ENCODE measurements around the gene ZNF697. TPM values are rescaled to one million over a fixed set of nuclear protein-coding genes. Genes with fewer than 3 reads are reported as not detected.

ZNF697 gene
- total RNA-seq, 1 donor from 2014 or later, result 46.1 TPM

GRCh38 chr1:119689511-119689910 is 41.4 kb upstream of the ZNF697 start:
- no peak overlapping the region for H3K4me3 ChIP-seq (ENCODE audit: insufficient read depth, low read depth, low read length)
- Mint-ChIP-seq H3K27ac (ENCODE audit: unreplicated experiment) (no peak overlapping the region), H3K9me3 (ENCODE audit: unreplicated experiment) (peaks cover 5% of the 10 kb centered on the region), H3K27me3 (ENCODE audit: low read depth, unreplicated experiment) (peaks cover 2% of the 10 kb centered on the region), H3K36me3 (ENCODE audit: low read depth, unreplicated experiment) (no peaks in the 10 kb centered on the region), H3K4me1 (ENCODE audit: low read depth, unreplicated experiment) (peaks cover 8% of the 10 kb centered on the region), H3K4me3 (ENCODE audit: unreplicated experiment) (no peak overlapping the region)
- H3K79me2 ChIP-seq (ENCODE audit: insufficient read depth, low read length), result no peaks in the 10 kb centered on the region
- H4K20me1 ChIP-seq (ENCODE audit: insufficient read depth, low read length), result no peaks in the 10 kb centered on the region
- H3K4me2 ChIP-seq (ENCODE audit: low read length), result no peak overlapping the region
- peaks cover 11% of the 10 kb centered on the region for H3K27me3 ChIP-seq (ENCODE audit: insufficient read depth, low read length)
- FAIRE-seq, result no peak
- H3K9me3 ChIP-seq (ENCODE audit: insufficient read depth, low read depth, low read length), result no peaks in the 10 kb centered on the region
- H3K4me1 ChIP-seq (ENCODE audit: insufficient read depth, low read length), result no peaks in the 10 kb centered on the region
- DNase-seq (ENCODE audit: low read depth), result no peak
- H2AFZ ChIP-seq (ENCODE audit: low read depth, low read length), result no peak overlapping the region
- no peaks in the 10 kb centered on the region for H3K36me3 ChIP-seq (ENCODE audit: insufficient read depth, low read length)
- H3K9ac ChIP-seq (ENCODE audit: low read length), result no peak overlapping the region
- TF ChIP-seq, protein P1, sequence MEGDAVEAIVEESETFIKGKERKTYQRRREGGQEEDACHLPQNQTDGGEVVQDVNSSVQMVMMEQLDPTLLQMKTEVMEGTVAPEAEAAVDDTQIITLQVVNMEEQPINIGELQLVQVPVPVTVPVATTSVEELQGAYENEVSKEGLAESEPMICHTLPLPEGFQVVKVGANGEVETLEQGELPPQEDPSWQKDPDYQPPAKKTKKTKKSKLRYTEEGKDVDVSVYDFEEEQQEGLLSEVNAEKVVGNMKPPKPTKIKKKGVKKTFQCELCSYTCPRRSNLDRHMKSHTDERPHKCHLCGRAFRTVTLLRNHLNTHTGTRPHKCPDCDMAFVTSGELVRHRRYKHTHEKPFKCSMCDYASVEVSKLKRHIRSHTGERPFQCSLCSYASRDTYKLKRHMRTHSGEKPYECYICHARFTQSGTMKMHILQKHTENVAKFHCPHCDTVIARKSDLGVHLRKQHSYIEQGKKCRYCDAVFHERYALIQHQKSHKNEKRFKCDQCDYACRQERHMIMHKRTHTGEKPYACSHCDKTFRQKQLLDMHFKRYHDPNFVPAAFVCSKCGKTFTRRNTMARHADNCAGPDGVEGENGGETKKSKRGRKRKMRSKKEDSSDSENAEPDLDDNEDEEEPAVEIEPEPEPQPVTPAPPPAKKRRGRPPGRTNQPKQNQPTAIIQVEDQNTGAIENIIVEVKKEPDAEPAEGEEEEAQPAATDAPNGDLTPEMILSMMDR (IDR thresholded peaks at IDR 0.05; ENCODE audit: insufficient read depth, low read depth, low read length), result no peak
- no peak for TF ChIP-seq EZH2 (IDR thresholded peaks at IDR 0.05; ENCODE audit: insufficient read depth, low read length)
- H3K27ac ChIP-seq (ENCODE audit: low read depth, low read length), result no peak overlapping the region

DNA sequence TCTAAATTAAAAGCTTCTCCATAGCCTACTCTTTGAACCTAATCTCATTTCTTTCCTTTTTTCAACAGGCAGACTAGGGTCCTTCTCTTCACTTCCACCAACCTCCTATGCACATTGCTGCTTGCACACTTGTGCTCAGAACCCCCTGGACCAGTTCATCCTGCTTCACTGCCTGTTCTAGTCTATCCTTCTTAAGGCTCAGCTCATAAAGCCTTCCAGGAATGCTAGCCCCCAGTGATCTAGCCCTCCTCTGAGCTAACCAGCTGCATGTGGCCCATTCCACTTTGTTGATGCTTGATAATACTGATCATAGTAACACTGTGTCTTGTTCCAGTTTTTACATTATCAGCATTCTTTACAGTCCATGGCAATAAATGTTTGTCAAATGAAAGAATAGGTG is 40.7 kb upstream of the ZNF697 start:
- Mint-ChIP-seq H3K27me3 (ENCODE audit: low read depth, unreplicated experiment) (no peaks in the 10 kb centered on the region), H3K9me3 (ENCODE audit: unreplicated experiment) (peaks cover 4% of the 10 kb centered on the region), H3K27ac (ENCODE audit: unreplicated experiment) (no peak overlapping the region), H3K36me3 (ENCODE audit: low read depth, unreplicated experiment) (no peaks in the 10 kb centered on the region), H3K4me1 (ENCODE audit: low read depth, unreplicated experiment) (peaks cover 8% of the 10 kb centered on the region), H3K4me3 (ENCODE audit: unreplicated experiment) (no peak overlapping the region)
- no peaks in the 10 kb centered on the region for H4K20me1 ChIP-seq (ENCODE audit: insufficient read depth, low read length)
- no peak overlapping the region for H3K4me3 ChIP-seq (ENCODE audit: insufficient read depth, low read depth, low read length)
- no peaks in the 10 kb centered on the region for H3K9me3 ChIP-seq (ENCODE audit: insufficient read depth, low read depth, low read length)
- no peak overlapping the region for H3K27ac ChIP-seq (ENCODE audit: low read depth, low read length)
- H3K27me3 ChIP-seq (ENCODE audit: insufficient read depth, low read length), result peaks cover 11% of the 10 kb centered on the region
- H3K36me3 ChIP-seq (ENCODE audit: insufficient read depth, low read length), result no peaks in the 10 kb centered on the region
- DNase-seq (ENCODE audit: low read depth) (no peak), FAIRE-seq (no peak)
- H3K79me2 ChIP-seq (ENCODE audit: insufficient read depth, low read length), result no peaks in the 10 kb centered on the region
- TF ChIP-seq EZH2 (IDR thresholded peaks at IDR 0.05; ENCODE audit: insufficient read depth, low read length), result no peak
- TF ChIP-seq, protein P1 (IDR thresholded peaks at IDR 0.05; ENCODE audit: insufficient read depth, low read depth, low read length), result no peak
- H2AFZ ChIP-seq (ENCODE audit: low read depth, low read length), result no peak overlapping the region
- H3K4me2 ChIP-seq (ENCODE audit: low read length), result no peak overlapping the region
- no peak overlapping the region for H3K9ac ChIP-seq (ENCODE audit: low read length)
- H3K4me1 ChIP-seq (ENCODE audit: insufficient read depth, low read length), result no peaks in the 10 kb centered on the region

- no peaks in the 10 kb centered on the region for H3K27me3 Mint-ChIP-seq (ENCODE audit: low read depth, unreplicated experiment)
- Histone ChIP-seq H3K9ac (ENCODE audit: low read length) (no peak overlapping the region), H3K9me3 (ENCODE audit: insufficient read depth, low read depth, low read length) (no peaks in the 10 kb centered on the region), H3K27ac (ENCODE audit: low read depth, low read length) (no peak overlapping the region), H3K36me3 (ENCODE audit: insufficient read depth, low read length) (no peaks in the 10 kb centered on the region), H4K20me1 (ENCODE audit: insufficient read depth, low read length) (no peaks in the 10 kb centered on the region), H2AFZ (ENCODE audit: low read depth, low read length) (no peak overlapping the region), H3K27me3 (ENCODE audit: insufficient read depth, low read length) (peaks cover 11% of the 10 kb centered on the region), H3K79me2 (ENCODE audit: insufficient read depth, low read length) (no peaks in the 10 kb centered on the region), H3K4me1 (ENCODE audit: insufficient read depth, low read length) (no peaks in the 10 kb centered on the region), H3K4me3 (ENCODE audit: insufficient read depth, low read depth, low read length) (no peak overlapping the region), H3K4me2 (ENCODE audit: low read length) (no peak overlapping the region)
- H3K27ac Mint-ChIP-seq (ENCODE audit: unreplicated experiment), result no peak overlapping the region
- no peak overlapping the region for H3K4me3 Mint-ChIP-seq (ENCODE audit: unreplicated experiment)
- TF ChIP-seq, protein P1 (IDR thresholded peaks at IDR 0.05; ENCODE audit: insufficient read depth, low read depth, low read length), result no peak
- no peak for TF ChIP-seq EZH2 (IDR thresholded peaks at IDR 0.05; ENCODE audit: insufficient read depth, low read length)
- FAIRE-seq, result no peak
- peaks cover 8% of the 10 kb centered on the region for H3K4me1 Mint-ChIP-seq (ENCODE audit: low read depth, unreplicated experiment)
- DNase-seq (ENCODE audit: low read depth), result no peak
- peaks cover 4% of the 10 kb centered on the region for H3K9me3 Mint-ChIP-seq (ENCODE audit: unreplicated experiment)
- H3K36me3 Mint-ChIP-seq (ENCODE audit: low read depth, unreplicated experiment), result no peaks in the 10 kb centered on the region
Observed at GRCh38 chr1:119687434-119688079, 39.5 kb upstream of the ZNF697 start.

Measured in astrocyte (in vitro differentiated cells and primary cell).